GM18502 (cell line): ENCODE results near the gene FARS2.

ENCODE experiments used
- ATAC-seq: cut with Tn5 transposase; IDR thresholded peaks from one replicate; pipeline ENCODE4 v1.9.1; 2021; ENCODE audit warnings: mild to moderate bottlenecking; ENCODE audit not compliant: unreplicated experiment, poor library complexity

Gene FARS2

GRCh38 chr6:5315881-5316280, 54.6 kb downstream of the FARS2 start:
- no peak for ATAC-seq

GRCh38 chr6:5316951-5317350, 55.6 kb downstream of the FARS2 start:
- ATAC-seq: no peak

- no peak for ATAC-seq
These were observed 57.4 kb downstream of the FARS2 start for GRCh38 chr6:5318617-5319272.

- no peak for ATAC-seq
These were observed 62.7 kb downstream of the FARS2 start for GRCh38 chr6:5323979-5324378.

- no peak for ATAC-seq
These were observed 63.9 kb downstream of the FARS2 start for GRCh38 chr6:5325173-5325572.

- no peak for ATAC-seq
These were observed 64.8 kb downstream of the FARS2 start for GRCh38 chr6:5326022-5326641.

GRCh38 chr6:5328800-5329199, 67.5 kb downstream of the FARS2 start:
- ATAC-seq: no peak

GRCh38 chr6:5331845-5332442, 70.6 kb downstream of the FARS2 start:
- ATAC-seq: no peak

- no peak for ATAC-seq
These were observed 72.3 kb downstream of the FARS2 start for GRCh38 chr6:5333658-5334057.

GRCh38 chr6:5334341-5334740, 73.0 kb downstream of the FARS2 start:
- no peak for ATAC-seq

- ATAC-seq: no peak
These were observed 73.7 kb downstream of the FARS2 start for GRCh38 chr6:5335020-5335419.

- ATAC-seq: no peak
These were observed 76.3 kb downstream of the FARS2 start for GRCh38 chr6:5337573-5337972.

GRCh38 chr6:5338177-5338960, 77.1 kb downstream of the FARS2 start:
- ATAC-seq: peak; percentile 53

- no peak for ATAC-seq
These were observed 78.5 kb downstream of the FARS2 start for GRCh38 chr6:5339786-5340185.

GRCh38 chr6:5341845-5342244, 80.5 kb downstream of the FARS2 start:
- ATAC-seq: no peak

- ATAC-seq: no peak
These were observed 82.7 kb downstream of the FARS2 start for GRCh38 chr6:5343998-5344397.

GRCh38 chr6:5345324-5345723, 84.0 kb downstream of the FARS2 start:
- ATAC-seq: no peak

- no peak for ATAC-seq
These were observed 90.4 kb downstream of the FARS2 start for GRCh38 chr6:5351552-5352210.

GRCh38 chr6:5353971-5354370, 92.7 kb downstream of the FARS2 start:
- ATAC-seq: no peak

- no peak for ATAC-seq
These were observed 96.2 kb downstream of the FARS2 start for GRCh38 chr6:5357486-5357885.

- no peak for ATAC-seq
These were observed 98.1 kb downstream of the FARS2 start for GRCh38 chr6:5359417-5359816.
